HEK293 (cell line): Measurements from ENCODE around the gene FAM124A.

Experiments
- KLF16 ChIP-seq: fragments of 450-650 bp; formaldehyde crosslinking; IDR thresholded peaks from 2 replicates; pipeline ENCODE4 v1.5.1; 2017; ENCODE audit warnings: missing biosample characterization, missing genetic modification characterization
- REPIN1 ChIP-seq: fragments of 450-650 bp; formaldehyde crosslinking; IDR thresholded peaks from 2 replicates; pipeline ENCODE4 v1.5.1; 2017; ENCODE audit warnings: missing biosample characterization, missing genetic modification characterization, low read depth
- YY1 ChIP-seq: fragments of 450-650 bp; formaldehyde crosslinking; IDR thresholded peaks from 2 replicates; pipeline ENCODE4 v1.5.1; 2018; ENCODE audit warnings: missing biosample characterization, missing genetic modification characterization
- ZFP3 ChIP-seq: fragments of 450-650 bp; formaldehyde crosslinking; IDR thresholded peaks from 2 replicates; pipeline ENCODE4 v1.5.1; 2016; ENCODE audit warnings: low read depth, missing biosample characterization, missing genetic modification characterization
- ZFP41 ChIP-seq: fragments of 450-650 bp; formaldehyde crosslinking; IDR thresholded peaks from 2 replicates; pipeline ENCODE4 v1.5.1; 2016; ENCODE audit warnings: missing biosample characterization, missing genetic modification characterization, borderline replicate concordance
- ZNF140 ChIP-seq: fragments of 450-650 bp; formaldehyde crosslinking; IDR thresholded peaks from 2 replicates; pipeline ENCODE4 v1.5.1; 2016; ENCODE audit warnings: missing biosample characterization, missing genetic modification characterization
- ZNF211 ChIP-seq: fragments of 450-650 bp; formaldehyde crosslinking; IDR thresholded peaks from 2 replicates; pipeline ENCODE4 v1.5.1; 2016; ENCODE audit warnings: low read depth, missing biosample characterization, missing genetic modification characterization
- ZNF24 ChIP-seq: fragments of 450-650 bp; formaldehyde crosslinking; IDR thresholded peaks from 2 replicates; pipeline ENCODE4 v1.5.1; 2016; ENCODE audit warnings: missing biosample characterization, missing genetic modification characterization
- ZNF670 ChIP-seq: fragments of 450-650 bp; formaldehyde crosslinking; IDR thresholded peaks from 2 replicates; pipeline ENCODE4 v1.5.1; 2016; ENCODE audit warnings: missing biosample characterization, missing genetic modification characterization, low read depth
- ZNF768 ChIP-seq: fragments of 450-650 bp; formaldehyde crosslinking; IDR thresholded peaks from 2 replicates; pipeline ENCODE4 v1.5.1; 2018; ENCODE audit warnings: missing biosample characterization, mild to moderate bottlenecking, missing genetic modification characterization
- TF ChIP-seq, protein P1 (sequence below): fragments of 450-650 bp; formaldehyde crosslinking; IDR thresholded peaks from 2 replicates; pipeline ENCODE4 v1.5.1; 2016; ENCODE audit warnings: missing biosample characterization, missing genetic modification characterization, low read depth
- TF ChIP-seq, protein P2 (sequence below): fragments of 450-650 bp; formaldehyde crosslinking; IDR thresholded peaks from 2 replicates; pipeline ENCODE4 v1.5.1; 2016; ENCODE audit warnings: missing biosample characterization, missing genetic modification characterization
- TF ChIP-seq, protein P3 (sequence below): fragments of 450-650 bp; formaldehyde crosslinking; IDR thresholded peaks from 2 replicates; pipeline ENCODE4 v1.5.1; 2016; ENCODE audit warnings: missing biosample characterization, missing genetic modification characterization
- TF ChIP-seq, protein P4 (sequence below): fragments of 450-650 bp; formaldehyde crosslinking; IDR thresholded peaks from 2 replicates; pipeline ENCODE4 v1.5.1; 2016; ENCODE audit warnings: missing biosample characterization, missing genetic modification characterization

DNA sequence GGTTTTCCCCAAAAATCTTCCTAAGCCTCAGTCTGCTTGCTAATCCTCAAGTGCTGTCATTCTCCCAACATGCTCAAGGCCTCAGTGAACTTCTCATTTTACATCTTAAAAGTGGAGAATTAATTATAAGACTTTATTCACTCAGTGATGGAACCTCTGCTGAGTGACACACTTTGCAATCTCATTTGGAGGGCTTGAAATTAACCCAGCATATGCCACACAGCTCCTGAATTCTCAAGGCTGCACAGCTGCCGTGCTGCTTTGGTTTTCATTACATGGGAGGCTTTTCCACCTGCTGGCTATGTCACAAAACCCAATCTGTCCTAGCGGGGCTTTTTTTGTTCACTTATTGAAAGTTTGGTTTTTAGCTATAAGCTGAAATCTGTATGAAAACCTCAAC lies 89.0 kb downstream of the FAM124A start:
- TF ChIP-seq YY1 (tag by site-specific recombination) (no peak), ZNF670 (tag by site-specific recombination) (no peak), ZNF211 (tag by site-specific recombination) (no peak), ZFP3 (tag by site-specific recombination) (no peak), ZNF768 (tag by site-specific recombination) (no peak), ZNF24 (no peak), ZFP41 (tag by site-specific recombination) (no peak), KLF16 (no peak), ZNF140 (no peak), REPIN1 (tag by site-specific recombination) (no peak)
- TF ChIP-seq, protein P1, sequence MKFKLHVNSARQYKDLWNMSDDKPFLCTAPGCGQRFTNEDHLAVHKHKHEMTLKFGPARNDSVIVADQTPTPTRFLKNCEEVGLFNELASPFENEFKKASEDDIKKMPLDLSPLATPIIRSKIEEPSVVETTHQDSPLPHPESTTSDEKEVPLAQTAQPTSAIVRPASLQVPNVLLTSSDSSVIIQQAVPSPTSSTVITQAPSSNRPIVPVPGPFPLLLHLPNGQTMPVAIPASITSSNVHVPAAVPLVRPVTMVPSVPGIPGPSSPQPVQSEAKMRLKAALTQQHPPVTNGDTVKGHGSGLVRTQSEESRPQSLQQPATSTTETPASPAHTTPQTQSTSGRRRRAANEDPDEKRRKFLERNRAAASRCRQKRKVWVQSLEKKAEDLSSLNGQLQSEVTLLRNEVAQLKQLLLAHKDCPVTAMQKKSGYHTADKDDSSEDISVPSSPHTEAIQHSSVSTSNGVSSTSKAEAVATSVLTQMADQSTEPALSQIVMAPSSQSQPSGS (tag by site-specific recombination): no peak
- TF ChIP-seq, protein P2, sequence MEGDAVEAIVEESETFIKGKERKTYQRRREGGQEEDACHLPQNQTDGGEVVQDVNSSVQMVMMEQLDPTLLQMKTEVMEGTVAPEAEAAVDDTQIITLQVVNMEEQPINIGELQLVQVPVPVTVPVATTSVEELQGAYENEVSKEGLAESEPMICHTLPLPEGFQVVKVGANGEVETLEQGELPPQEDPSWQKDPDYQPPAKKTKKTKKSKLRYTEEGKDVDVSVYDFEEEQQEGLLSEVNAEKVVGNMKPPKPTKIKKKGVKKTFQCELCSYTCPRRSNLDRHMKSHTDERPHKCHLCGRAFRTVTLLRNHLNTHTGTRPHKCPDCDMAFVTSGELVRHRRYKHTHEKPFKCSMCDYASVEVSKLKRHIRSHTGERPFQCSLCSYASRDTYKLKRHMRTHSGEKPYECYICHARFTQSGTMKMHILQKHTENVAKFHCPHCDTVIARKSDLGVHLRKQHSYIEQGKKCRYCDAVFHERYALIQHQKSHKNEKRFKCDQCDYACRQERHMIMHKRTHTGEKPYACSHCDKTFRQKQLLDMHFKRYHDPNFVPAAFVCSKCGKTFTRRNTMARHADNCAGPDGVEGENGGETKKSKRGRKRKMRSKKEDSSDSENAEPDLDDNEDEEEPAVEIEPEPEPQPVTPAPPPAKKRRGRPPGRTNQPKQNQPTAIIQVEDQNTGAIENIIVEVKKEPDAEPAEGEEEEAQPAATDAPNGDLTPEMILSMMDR (tag by site-specific recombination): no peak
- TF ChIP-seq, protein P3, sequence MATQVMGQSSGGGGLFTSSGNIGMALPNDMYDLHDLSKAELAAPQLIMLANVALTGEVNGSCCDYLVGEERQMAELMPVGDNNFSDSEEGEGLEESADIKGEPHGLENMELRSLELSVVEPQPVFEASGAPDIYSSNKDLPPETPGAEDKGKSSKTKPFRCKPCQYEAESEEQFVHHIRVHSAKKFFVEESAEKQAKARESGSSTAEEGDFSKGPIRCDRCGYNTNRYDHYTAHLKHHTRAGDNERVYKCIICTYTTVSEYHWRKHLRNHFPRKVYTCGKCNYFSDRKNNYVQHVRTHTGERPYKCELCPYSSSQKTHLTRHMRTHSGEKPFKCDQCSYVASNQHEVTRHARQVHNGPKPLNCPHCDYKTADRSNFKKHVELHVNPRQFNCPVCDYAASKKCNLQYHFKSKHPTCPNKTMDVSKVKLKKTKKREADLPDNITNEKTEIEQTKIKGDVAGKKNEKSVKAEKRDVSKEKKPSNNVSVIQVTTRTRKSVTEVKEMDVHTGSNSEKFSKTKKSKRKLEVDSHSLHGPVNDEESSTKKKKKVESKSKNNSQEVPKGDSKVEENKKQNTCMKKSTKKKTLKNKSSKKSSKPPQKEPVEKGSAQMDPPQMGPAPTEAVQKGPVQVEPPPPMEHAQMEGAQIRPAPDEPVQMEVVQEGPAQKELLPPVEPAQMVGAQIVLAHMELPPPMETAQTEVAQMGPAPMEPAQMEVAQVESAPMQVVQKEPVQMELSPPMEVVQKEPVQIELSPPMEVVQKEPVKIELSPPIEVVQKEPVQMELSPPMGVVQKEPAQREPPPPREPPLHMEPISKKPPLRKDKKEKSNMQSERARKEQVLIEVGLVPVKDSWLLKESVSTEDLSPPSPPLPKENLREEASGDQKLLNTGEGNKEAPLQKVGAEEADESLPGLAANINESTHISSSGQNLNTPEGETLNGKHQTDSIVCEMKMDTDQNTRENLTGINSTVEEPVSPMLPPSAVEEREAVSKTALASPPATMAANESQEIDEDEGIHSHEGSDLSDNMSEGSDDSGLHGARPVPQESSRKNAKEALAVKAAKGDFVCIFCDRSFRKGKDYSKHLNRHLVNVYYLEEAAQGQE (tag by site-specific recombination): no peak
- TF ChIP-seq, protein P4, sequence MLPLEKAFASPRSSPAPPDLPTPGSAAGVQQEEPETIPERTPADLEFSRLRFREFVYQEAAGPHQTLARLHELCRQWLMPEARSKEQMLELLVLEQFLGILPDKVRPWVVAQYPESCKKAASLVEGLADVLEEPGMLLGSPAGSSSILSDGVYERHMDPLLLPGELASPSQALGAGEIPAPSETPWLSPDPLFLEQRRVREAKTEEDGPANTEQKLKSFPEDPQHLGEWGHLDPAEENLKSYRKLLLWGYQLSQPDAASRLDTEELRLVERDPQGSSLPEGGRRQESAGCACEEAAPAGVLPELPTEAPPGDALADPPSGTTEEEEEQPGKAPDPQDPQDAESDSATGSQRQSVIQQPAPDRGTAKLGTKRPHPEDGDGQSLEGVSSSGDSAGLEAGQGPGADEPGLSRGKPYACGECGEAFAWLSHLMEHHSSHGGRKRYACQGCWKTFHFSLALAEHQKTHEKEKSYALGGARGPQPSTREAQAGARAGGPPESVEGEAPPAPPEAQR (tag by site-specific recombination): no peak
